GM18502 (cell line): Measurements from ENCODE around the gene STK39.
"Not testable (repeated sequence)": the region's sequence is repeated elsewhere in the genome, so short reads cannot be mapped to it uniquely, and the experiment has no call there.

Experiments used
- ATAC-seq: cut with Tn5 transposase; IDR thresholded peaks from one replicate; pipeline ENCODE4 v1.9.1; 2021; ENCODE audit warnings: mild to moderate bottlenecking; ENCODE audit not compliant: unreplicated experiment, poor library complexity

Gene STK39

DNA sequence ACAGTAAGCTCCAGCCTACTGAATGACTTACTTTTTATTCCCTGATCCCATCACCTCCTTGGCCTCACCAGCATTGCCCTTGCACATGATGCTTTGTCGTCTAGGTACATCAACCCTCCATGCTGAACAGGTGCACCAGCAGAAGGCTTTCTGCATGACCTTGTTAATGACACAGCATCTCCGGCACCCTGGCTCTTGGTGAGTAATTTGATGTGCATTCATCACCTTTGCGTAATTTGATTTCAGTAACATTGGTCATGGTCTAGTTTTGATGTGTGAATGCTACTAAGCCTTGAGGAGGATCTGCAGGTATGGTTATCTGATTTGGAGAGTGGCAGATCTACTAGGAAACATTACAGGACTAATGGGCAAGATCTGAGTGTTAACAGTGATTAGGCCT, 103.6 kb downstream of the STK39 start:
- no peak for ATAC-seq

DNA sequence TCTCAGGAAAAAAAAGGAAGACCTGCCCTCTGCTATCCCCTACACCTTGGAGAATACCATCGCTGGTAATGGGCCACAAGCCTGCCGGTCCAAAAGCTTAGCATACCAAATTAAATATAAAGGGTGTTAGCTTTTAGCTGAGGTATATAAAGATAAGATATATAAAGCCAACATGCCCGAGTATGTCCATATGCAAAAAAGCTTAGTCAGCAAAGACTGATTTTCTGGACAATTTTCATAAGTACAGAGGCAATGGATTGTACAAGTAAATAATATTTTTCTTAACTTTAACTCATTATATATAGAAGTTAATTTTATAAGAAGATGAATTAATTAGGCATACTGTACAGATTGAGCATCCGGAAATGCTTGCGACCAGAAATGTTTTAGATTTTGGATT, 106.5 kb downstream of the STK39 start:
- no peak for ATAC-seq

DNA sequence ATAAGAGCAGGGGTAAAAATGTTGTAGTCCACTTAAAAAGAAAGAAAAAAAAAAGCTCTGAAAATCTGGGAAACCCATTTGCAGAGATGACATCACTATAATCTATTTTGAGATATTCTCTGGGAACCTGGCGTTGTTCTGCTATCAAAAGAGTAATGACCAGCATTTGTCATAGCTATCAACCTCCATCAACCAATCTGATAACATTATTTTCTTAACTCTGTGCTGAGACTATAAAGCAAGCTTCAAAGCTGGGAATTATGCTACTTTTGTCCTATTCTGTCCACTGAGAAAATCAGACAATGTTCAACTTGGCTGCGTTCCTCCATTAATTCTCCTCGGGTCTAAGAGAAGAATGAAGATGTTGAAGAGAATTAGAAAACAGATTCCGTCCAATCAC, 107.5 kb downstream of the STK39 start:
- no peak for ATAC-seq

DNA sequence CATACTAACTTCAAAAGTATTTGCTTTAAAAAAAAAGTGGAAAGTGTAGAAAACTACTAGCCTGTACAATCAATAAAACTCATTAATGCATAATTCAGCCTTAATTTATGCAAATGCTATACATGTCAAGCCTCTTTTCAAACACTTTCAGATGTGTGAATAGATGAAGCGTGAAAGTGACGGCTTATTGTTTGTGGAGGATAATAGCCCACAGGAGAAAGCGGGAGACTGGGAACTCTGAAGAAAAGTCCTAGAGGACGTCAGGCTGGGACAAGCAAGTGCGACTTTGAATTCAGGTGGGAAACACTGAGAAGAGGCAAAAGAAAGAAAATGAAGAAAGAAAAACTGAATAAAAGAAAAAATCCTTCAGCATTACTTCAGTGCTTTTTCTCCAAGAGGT, 108.5 kb downstream of the STK39 start:
- no peak for ATAC-seq

DNA sequence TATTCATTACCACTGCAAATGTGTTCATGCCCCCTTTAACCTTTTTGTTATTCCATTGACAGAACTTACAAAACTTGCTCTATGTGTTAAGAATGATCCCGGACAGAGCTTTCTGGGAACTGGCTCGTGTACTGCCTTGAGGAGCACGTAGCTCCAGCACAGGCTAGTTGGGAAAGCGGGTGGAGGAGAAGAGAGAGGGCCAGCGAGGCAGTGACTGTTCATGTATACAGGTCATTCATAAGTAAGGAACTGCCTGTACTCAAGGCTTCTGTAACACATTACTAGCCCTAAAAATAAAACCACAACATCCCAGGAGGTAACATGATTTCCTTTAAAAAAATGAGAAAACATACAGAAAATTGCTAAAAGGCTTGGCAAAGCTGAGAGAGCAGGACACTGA, 109.0 kb downstream of the STK39 start:
- no peak for ATAC-seq

DNA sequence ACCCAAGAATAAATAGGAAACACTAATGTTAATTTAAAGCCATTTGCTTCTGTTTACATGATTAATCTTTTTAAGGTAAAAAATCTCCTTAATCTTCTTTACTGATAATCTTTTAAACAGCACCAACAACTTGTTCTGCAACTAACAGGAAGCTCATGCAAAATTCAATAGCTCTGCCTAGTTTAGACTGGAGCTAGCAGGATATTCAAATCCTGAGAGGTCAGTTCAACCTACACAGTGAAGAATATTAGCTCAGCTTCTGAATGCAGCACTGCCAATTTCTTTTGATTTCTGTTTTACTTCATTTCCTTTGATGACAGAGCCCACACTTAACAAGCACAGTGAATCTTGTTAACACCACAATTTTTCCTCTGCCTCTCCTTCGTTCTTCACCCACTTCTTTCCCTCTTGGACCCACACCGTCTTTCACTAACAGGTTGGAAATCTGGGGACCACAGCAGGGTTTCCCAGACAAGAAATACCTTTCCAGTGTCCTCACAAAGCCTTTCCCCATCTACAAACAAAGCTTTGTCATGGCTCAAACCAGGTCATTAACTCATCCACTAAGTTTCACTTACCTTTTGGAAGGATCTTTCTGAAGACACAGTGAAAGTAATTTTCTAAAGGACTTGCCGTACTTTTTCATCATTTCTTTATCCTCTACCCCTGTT, 109.8 kb downstream of the STK39 start:
- no peak for ATAC-seq

DNA sequence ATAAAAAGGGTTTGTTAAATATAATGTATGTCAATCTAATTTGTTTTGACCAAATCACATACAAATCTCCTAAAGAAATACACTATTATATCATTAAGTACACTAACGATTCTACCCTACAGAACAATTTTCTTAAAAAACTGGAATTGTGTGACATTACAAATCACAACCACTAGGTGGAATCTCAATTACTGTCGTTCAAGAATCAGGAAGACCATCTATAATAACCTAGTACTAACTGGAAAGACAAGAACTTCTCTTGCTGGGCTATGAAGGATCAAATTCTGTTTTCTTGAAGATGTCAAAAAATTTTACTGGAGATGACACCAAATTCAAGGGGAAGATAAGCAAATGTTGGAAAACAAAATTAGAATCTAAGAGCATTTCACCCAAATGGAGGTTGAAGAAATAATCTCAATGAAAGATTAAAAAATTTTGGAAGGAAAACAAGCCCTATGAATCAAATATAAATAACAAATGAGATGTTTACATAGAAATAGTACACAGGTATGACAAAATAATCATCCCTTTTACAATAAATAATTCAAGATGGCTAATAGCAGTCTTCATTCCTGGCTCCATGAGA, 110.9 kb downstream of the STK39 start:
- peak; percentile 81 for ATAC-seq

DNA sequence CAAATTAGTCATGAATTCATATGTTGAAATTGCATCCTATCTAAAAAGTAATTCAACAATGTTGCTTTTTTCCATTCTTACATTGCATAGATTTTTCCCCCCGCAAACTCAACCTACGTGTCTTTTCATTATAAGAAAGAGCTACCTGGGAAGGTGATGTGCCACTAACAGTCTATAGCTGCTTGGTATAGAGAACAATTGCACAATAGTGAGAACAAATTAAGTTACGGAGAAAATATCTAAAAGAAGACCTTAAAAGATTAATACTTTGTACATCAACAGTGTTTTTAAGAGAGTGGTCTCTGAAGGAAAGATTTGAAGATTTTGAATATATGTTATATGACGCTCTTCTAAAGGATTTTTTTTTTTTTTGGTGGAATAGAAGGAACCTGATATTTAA, 111.8 kb downstream of the STK39 start:
- ATAC-seq = no peak

DNA sequence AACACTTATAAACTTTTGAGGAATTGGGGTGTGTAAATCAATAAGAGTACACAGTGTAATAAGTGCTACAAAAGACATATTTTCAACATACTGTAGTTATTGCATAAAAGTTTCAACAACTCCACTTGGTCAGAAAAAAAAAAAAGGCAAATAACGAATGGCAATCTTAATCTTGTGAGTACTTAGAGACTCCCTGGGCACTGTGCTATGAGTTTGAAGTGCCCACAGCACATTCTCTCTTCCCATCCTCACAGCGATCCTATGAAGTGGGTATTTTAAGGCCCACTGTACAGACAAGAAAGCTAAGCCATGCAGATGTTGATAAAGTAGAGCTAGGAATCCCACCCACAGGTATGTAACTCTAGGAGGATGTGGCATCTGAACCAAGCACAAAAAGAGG, 112.3 kb downstream of the STK39 start:
- ATAC-seq = no peak

DNA sequence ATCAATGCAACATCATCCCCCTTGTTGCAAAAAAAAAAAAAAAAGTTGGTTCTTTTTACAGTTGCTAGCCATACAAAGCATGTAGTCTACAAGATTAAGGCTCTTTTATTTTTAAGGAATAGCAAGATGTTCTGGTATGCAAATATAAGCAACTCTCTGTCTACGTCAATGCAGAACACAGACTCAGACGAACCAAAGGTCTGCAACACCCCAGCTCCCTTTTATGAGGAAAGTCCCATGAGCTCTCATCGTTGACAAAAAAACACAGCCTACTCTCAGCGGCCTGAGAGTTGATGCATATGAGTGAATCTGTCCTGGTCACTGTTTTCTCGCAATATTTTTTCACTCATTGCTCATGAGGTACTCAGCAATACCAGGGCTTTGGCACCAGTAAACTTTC, 112.9 kb downstream of the STK39 start:
- no peak for ATAC-seq

DNA sequence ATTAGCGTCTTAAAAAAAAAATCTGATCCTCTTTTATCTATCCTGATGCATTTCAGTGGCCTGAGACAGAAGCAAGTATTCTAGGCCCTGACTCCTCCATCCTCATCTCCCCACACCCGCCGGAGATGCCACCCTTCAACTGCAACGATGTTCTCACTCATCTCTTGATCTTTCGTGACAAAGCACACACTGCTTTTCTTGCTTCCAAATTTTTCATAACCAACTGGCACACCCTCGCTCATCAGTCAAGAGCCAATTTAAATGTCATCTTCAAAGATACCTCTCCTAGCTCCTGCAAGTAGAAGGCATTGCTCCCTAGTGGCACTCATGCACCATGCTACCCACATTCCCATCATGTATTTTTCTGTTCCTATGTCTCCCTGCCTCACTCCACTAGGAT, 115.0 kb downstream of the STK39 start:
- ATAC-seq = no peak

DNA sequence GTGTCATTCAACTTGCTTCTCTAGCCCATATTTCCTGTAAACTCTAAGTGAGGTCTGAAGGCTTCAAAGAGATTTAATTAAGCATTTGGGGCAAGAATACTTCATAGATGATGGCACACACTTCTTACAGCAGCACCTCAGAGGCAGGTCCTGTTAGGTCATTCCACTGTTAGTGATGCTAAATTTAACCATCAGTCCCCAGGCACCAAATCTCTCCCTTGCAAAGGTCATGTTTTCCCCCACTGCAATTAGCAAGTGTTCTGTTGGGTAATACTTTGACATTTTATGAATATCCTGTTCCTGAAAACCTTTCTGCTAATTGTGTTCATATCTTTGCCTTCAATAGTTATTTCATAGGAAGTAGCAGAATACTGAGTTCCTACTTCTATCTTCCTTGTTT, 117.0 kb downstream of the STK39 start:
- ATAC-seq = no peak

DNA sequence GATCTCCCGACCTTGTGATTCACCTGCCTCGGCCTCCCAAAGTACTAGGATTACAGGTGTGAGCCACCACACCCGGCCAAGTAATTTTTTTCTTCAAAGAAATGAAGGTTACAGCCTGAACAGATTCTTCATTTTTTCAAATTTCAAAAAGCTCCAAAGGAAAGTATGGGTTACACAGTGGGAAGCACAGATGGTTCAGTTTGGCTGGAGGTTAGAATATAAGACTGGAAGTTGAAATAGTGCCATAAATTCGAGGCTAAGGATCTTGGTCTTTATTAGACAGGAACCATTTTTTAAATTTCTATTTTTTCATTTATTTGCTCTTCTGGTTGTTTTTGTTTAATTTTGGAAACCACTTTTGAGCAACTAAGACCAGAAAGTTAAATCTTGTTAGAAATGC, 120.0 kb downstream of the STK39 start:
- no peak for ATAC-seq

DNA sequence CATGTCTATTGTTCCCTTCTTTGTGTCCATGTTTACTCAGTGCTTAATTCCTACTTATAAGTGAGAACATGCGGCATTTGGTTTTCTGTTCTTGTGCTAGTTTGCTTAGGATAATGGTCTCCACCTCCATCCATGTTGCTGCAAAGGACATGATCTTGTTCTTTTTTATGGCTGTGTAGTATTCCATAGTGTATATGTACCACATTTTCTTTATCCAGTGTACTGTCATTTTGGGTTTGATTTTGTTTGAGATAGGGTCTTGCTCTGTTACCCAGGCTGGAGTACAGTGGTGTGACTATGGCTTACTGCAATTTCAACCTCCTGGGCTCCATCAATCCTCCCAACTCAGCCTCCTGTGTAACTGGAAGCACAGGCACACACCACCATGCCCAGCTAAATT, 125.2 kb downstream of the STK39 start:
- not testable (repeated sequence) for ATAC-seq

DNA sequence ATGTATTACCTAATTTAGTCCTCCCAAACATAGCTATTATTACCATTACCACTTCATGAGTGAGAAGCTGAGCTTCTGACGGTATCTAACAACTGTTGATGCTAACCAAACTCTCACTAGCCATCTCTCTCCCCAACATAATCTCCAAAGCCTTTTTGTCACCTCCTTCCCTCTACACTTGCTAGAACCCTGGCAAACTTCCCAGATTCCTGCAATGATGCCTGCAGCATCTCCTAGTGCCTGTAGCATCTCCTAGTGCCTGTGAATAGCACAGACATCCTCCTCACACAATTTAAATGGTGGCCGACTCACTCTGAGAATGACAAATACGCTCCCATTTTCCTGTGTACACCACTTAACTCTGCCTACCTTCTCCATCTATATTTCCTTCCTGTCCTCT, 126.7 kb downstream of the STK39 start:
- no peak for ATAC-seq

DNA sequence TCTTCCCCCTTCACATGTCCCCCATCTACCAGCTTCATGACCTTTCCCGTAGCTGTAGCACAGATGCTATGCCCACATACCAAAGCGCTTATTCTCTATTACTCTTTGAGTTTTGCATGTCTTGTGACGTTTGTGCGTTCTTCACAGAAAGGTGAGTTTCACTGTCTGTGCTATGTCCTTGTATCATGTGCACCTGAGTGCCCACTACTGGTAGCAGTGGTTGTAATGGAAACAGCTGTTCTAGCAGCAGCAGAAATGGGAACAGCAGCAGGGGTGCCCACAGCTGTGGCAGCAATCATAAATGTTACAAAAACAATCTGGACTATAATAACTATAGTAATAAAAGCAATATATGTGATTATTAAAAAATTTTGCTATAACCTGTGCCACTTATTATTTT, 127.1 kb downstream of the STK39 start:
- no peak for ATAC-seq

DNA sequence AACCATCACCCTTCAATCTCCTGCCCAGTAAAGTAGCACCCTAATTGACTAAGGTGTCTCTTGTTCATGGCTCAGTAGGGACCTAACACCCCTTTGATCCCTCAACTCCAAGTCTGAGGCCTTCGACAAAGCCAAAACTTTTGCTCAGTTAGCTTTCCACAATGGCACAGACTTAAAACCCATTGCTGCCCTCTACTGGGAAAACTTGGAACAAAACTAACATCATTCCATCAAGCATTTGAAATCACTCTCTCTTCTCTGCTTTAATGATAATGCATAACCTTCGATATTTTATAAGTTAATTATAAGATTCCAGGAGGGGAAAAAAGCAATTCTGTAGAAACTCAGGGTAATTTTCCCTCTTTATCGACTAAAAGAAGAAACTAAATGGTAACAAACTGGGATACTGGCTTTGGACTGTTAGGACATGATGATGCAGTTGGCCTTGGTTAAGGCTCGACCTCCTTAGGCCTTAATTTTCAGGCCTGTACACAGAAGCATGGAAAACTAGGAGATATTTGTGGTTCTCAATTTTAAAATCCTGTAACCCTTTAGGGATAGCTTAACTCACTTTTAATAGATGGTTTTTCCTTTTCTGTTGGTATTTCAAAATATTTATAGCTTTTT, 127.8 kb downstream of the STK39 start:
- ATAC-seq = peak; percentile 56

DNA sequence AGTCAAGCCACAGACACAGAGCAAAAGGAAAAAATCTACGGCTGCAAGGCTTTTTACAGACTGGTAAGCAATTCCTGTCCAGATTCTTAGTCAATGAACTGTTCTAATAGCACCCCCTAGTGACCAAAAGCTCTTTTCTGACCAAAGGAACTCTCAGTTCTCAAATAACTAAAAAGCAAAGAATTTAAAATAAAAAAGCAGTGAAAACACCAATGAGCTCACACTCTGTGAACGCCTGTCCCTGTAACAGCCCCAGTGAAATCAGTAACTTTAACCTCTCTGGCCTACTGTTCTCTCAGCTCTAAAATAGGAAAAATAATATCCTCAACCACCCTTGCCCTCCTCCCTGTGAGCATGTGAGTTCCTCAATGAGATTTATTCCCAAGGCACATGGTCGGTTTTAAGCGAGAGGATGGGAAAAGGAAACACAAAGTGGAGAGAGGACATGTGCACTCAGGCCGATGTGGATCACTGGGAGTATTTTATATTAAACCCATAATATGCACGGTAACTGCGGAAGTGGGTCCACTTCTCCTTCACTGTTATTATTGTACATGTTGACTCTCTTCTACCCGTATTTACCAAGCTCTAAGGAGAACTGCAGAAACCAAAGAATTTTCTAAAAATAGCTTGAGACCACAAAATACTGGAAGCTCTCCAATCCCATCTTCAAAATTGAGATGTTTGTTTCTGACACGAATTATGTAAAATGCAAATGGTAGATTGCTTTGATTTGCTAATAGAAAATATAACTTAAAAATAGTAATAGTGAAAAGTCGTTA, 128.5 kb downstream of the STK39 start:
- peak; percentile 77 for ATAC-seq

DNA sequence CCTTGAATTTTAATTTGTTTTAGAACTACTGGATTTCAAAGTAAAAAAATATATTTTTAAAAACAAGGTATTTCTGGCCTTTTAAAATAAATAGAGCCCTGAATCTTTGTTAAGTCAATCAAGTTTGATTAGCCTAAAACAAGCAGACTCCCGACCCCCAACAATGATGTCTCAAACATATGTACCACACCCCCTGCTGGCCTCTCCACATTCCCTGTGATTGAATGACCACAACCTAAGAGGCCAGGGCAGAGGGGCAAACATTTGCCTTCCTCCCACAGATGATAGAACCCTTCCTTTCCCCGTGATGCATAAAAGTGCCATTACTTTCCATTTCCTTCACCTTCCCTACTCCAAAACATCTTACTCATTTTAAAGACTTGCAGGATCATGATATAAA, 130.9 kb downstream of the STK39 start:
- no peak for ATAC-seq

DNA sequence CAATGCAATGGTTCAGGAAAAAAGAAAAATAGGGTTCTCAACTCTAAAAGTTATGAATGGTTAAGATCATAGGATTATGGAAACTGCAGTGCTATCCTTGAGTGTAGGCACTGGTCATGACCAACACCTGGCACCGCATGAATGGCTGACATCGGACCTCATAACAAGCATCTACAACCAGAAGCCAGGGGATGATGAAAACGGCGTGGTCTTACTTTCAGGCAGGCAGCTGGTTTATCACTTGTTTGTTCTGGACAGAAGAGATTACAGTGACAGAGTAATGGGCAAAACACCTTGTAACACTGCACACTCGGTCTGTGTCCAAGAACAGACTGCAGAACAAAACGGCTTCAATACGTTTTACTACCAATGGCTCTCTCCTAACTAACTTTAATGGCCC, 132.8 kb downstream of the STK39 start:
- ATAC-seq = no peak

DNA sequence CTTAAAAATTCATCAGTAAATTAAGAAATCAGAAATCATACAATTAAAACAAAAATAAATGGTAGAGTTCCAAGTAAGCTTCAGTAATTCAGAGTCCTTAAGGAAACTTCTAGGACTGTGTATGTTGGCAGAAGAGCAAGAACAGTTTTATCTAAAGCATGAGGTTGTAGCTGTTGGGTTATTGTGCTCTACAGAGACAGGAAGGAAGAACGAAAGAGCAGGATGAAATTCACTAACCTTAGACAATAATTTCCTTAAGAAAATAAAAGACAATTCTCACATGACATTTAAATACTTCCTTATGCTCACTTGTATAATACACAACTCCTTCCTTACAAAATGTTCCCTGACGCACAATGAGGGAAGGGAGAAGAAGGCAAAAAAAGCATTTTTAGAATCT, 133.4 kb downstream of the STK39 start:
- ATAC-seq = no peak
